Esophagus squamous epithelium (tissue), 4 donors: Measurements from ENCODE around the gene RCAN2.

Experiments
- POLR2A ChIP-seq, 4 donors: fragments of 450-650 bp; IDR thresholded peaks; one replicate each; pipeline ENCODE4 v1.6.1; 2017; ENCODE audit warnings: antibody characterized with exemption in 4 of 4, mild to moderate bottlenecking in 4 of 4, moderate library complexity in 3 of 4
- TF ChIP-seq, protein P1 (sequence below), 6 experiments: fragments of 450-650 bp in 4 of 6; fragments of 200-600 bp in 2 of 6; sonication (generic) in 2 of 6; IDR thresholded peaks; one replicate each; pipeline ENCODE4 v1.5.1; 2016 to 2019; ENCODE audit warnings: antibody characterized with exemption in 6 of 6, mild to moderate bottlenecking in 4 of 6, moderate library complexity in 4 of 6

DNA sequence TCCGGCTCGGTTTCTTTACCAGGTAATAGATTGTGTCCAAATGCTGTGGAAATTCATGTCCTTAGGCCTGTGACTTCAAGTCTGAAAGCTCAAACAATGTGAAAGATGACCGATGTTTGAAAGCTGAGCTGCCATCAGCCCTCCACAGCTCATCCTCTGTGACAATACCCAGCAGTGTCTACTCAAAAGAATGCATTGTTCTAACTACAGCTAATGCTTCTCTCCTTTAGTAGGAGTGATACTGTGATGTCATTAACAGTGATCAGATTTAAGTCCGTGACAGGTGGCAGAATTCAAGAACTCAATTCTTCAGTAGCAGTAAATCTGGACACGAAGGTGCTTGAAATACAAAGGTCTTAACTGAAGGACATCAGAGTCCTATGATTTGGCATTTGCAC is 97.3 kb downstream of the RCAN2 start:
- TF ChIP-seq, protein P1, sequence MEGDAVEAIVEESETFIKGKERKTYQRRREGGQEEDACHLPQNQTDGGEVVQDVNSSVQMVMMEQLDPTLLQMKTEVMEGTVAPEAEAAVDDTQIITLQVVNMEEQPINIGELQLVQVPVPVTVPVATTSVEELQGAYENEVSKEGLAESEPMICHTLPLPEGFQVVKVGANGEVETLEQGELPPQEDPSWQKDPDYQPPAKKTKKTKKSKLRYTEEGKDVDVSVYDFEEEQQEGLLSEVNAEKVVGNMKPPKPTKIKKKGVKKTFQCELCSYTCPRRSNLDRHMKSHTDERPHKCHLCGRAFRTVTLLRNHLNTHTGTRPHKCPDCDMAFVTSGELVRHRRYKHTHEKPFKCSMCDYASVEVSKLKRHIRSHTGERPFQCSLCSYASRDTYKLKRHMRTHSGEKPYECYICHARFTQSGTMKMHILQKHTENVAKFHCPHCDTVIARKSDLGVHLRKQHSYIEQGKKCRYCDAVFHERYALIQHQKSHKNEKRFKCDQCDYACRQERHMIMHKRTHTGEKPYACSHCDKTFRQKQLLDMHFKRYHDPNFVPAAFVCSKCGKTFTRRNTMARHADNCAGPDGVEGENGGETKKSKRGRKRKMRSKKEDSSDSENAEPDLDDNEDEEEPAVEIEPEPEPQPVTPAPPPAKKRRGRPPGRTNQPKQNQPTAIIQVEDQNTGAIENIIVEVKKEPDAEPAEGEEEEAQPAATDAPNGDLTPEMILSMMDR (IDR thresholded peaks at IDR 0.05) = no peak
- no peak for TF ChIP-seq POLR2A (IDR thresholded peaks at IDR 0.05)
